ENCODE results near the gene SMPD3.
A peak's percentile ranks its signal among the peaks of the same experiment; 100 is the strongest.

GRCh38 chr16:68396481-68396880 lies 51.8 kb downstream of the SMPD3 start:
- TF ChIP-seq CTCF (IDR thresholded peaks at IDR 0.05) = peak; percentile 51 to 64 (median 55)
- TF ChIP-seq POLR2A (IDR thresholded peaks at IDR 0.05) = no peak
